Neuron (in vitro differentiated cells): ENCODE data around the gene STIP1.

Experiments used
- H2AFZ ChIP-seq: one replicate; pipeline ENCODE4 v1.6.1; 2013; ENCODE audit warnings: low read depth, mild to moderate bottlenecking, inconsistent platforms, low read length, moderate library complexity
- H3K27me3 ChIP-seq: one replicate; pipeline ENCODE4 v1.6.1; 2013; ENCODE audit warnings: low read length; ENCODE audit not compliant: insufficient read depth
- H3K36me3 ChIP-seq: one replicate; pipeline ENCODE4 v1.6.1; 2013; ENCODE audit warnings: low read length; ENCODE audit not compliant: insufficient read depth
- H3K4me1 ChIP-seq: one replicate; pipeline ENCODE4 v1.6.1; 2013; ENCODE audit warnings: low read length; ENCODE audit not compliant: insufficient read depth
- H3K4me3 ChIP-seq: 2 replicates; pipeline ENCODE4 v1.5.1; 2013; ENCODE audit warnings: mild to moderate bottlenecking, low read length, moderate library complexity
- H3K9me3 ChIP-seq: one replicate; pipeline ENCODE4 v1.6.1; 2013; ENCODE audit warnings: low read length

Gene STIP1

DNA sequence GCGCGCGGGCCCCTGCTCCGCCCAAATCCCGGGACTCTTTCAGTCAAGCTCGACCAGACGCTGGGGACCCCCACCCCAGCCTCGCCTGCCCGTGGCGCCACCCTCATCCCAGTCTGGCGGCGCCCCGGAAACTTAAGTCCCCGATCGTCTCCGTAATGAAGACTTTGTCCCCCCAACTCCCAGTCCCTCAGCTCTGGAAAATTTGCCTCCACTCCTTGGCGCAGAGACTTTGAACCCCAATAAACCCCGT is 65.7 kb downstream of the STIP1 start:
- no peaks in the 10 kb centered on the region for H3K27me3 ChIP-seq
- peak overlapping the region; percentile 55 for H3K4me3 ChIP-seq
- peaks cover 36% of the 10 kb centered on the region for H3K4me1 ChIP-seq
- peak overlapping the region; percentile 69 for H2AFZ ChIP-seq
- H3K36me3 ChIP-seq, result peaks cover 11% of the 10 kb centered on the region
- no peaks in the 10 kb centered on the region for H3K9me3 ChIP-seq

DNA sequence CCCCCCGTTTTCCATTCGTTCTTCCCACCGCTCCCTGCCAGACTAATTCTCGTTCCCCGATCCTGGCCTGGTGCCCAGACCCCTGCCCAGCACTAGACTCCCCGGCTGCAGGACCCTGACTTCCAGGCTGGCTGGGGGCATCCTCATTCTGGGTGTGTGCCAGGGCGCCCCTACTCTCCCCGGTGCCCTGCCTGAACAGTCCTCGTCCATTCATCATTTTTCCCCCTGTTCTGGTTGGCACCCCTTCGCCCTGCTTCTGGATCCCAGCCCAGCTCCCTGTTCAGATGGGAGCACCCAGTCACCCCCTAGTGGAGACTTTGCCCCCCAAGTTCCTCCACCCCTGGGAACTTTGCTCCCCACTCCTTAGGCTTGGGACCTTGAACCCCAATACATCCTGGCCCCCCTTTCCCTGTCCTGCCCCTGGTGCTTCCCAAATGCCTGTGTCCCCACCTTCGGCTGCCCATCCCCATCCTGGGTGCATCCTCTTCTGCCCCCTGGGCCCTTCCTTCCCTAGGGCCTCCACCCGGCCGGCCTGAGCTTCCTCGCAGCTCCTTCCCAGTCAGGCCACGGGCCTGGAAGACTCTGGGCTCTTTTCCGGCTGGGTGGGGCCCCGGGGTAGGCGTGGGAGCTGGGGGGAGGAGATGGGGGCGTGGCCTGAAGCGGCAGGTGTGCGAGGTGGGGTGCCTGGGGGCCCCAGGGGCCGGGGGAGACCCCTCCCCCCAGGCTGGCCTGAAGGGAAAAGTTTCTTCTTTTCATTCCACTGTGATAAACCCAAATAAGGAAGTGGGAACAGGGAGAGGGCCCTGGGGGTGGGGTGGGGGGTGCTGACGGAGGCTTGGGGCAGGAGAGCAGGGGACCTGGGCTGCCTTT is 66.3 kb downstream of the STIP1 start:
- Histone ChIP-seq H3K27me3 (no peaks in the 10 kb centered on the region), H3K4me1 (peaks cover 33% of the 10 kb centered on the region), H2AFZ (peak overlapping the region; percentile 69), H3K36me3 (peaks cover 11% of the 10 kb centered on the region), H3K9me3 (no peaks in the 10 kb centered on the region), H3K4me3 (peak overlapping the region; percentile 55)

DNA sequence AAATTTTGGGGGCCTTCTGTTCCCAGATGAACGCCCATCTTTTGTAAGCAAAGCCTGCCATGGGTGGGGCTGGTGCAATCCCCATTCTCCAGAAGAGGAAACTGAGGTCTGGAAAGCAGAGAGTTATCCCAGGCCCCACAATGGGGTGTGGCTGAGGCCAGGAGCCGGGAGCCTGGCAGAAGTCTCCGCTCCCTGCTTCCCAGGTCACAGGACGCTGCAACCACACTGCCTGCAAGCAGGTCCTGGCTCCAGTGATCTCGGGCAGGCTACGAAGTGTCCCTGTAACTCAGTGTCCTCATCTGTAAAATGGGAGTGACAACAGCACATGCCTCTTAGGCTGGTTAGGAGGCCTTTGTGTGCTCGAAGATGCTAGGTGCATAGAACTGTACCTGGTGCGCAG is 67.1 kb downstream of the STIP1 start:
- H3K27me3 ChIP-seq, result no peaks in the 10 kb centered on the region
- H3K9me3 ChIP-seq, result no peaks in the 10 kb centered on the region
- H3K4me3 ChIP-seq, result no peak overlapping the region
- peaks cover 26% of the 10 kb centered on the region for H3K4me1 ChIP-seq
- H2AFZ ChIP-seq, result no peak overlapping the region
- H3K36me3 ChIP-seq, result peaks cover 12% of the 10 kb centered on the region

DNA sequence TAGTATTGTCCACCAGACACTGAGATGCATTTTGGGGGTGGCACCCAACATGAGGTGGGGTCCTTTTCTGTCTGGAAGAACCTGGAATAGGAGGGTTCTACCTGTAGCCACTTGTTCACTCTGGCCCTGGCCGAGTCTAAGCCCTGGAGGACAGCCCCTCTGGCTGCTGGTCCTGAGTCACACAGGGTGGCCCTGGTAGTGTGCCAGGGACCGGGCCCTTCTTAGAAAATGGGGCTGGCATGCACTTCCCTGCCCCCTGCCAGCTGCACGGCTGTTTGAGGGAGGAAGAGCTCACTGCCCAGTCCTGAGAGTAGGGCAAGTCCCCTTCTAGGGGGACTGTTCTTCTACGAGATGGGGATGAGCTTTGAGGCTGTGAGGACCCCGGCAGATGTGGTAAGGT is 67.5 kb downstream of the STIP1 start:
- Histone ChIP-seq H3K36me3 (peaks cover 16% of the 10 kb centered on the region), H2AFZ (no peak overlapping the region), H3K4me1 (peaks cover 22% of the 10 kb centered on the region), H3K9me3 (no peaks in the 10 kb centered on the region), H3K27me3 (no peaks in the 10 kb centered on the region), H3K4me3 (no peak overlapping the region)
